Lung (tissue), 12 donors: ENCODE results near the gene CEACAM5. TPM values are rescaled to one million over a fixed set of nuclear protein-coding genes. Genes with fewer than 3 reads are reported as not detected.

Experiments
- ATAC-seq: fragments of 200-7000 bp; cut with Tn5 transposase; one replicate; pipeline ENCODE4 v1.9.1; 2020; ENCODE audit warnings: moderate number of reproducible peaks; ENCODE audit not compliant: insufficient read depth, low FRiP score
- DNase-seq, 3 donors: peaks; one replicate each; pipeline ENCODE4 v3.0.0-alpha.2; 2013 to 2017
- H3K27ac ChIP-seq, 2 donors: one replicate each; pipeline ENCODE4 v1.5.1; 2013; ENCODE audit warnings: mild to moderate bottlenecking in 2 of 2, moderate library complexity in 2 of 2, control low read depth in 1 of 2, inconsistent platforms in 1 of 2, low read depth in 1 of 2, low read length in 1 of 2
- H3K27me3 ChIP-seq, 3 donors: one replicate each; pipeline ENCODE4 v1.5.1; 2013; ENCODE audit warnings: low read length in 2 of 3; ENCODE audit not compliant: control insufficient read depth in 3 of 3, insufficient read depth in 3 of 3
- H3K36me3 ChIP-seq, 4 donors: one replicate each; pipeline ENCODE4 v1.5.1; 2013; ENCODE audit warnings: low read length in 4 of 4, mild to moderate bottlenecking in 1 of 4, moderate library complexity in 1 of 4; ENCODE audit not compliant: control insufficient read depth in 4 of 4, insufficient read depth in 4 of 4
- H3K4me1 ChIP-seq, 5 donors: one replicate each; pipeline ENCODE4 v1.5.1; 2013; ENCODE audit warnings: low read length in 5 of 5, mild to moderate bottlenecking in 2 of 5, moderate library complexity in 1 of 5; ENCODE audit not compliant: control insufficient read depth in 5 of 5, insufficient read depth in 5 of 5
- H3K4me3 ChIP-seq: one replicate; pipeline ENCODE4 v1.5.1; 2013; ENCODE audit warnings: mild to moderate bottlenecking, control low read depth, moderate library complexity
- H3K9ac ChIP-seq, 2 donors: one replicate each; pipeline ENCODE4 v1.5.1; 2013; ENCODE audit warnings: low read length in 2 of 2, control low read depth in 1 of 2; ENCODE audit not compliant: insufficient read depth in 1 of 2
- H3K9me3 ChIP-seq, 4 donors: one replicate each; pipeline ENCODE4 v1.5.1; 2013; ENCODE audit warnings: low read length in 3 of 4, mild to moderate bottlenecking in 1 of 4, moderate library complexity in 1 of 4; ENCODE audit not compliant: control insufficient read depth in 4 of 4, insufficient read depth in 3 of 4
- WGBS, 2 donors: extraction: QIAGEN DNeasy Blood & Tissue Kit; methylation state at CpG; one replicate each; pipeline ENCODE4 v1.1.7; 2013; 5-methylcytosine and 5-hydroxymethylcytosine counted together
- polyA plus RNA-seq, 2 donors: library from polyadenylated mRNA; stranded (reverse); fragments of 200-250 nt; gene quantifications; one replicate each; pipeline ENCODE4 v1.2.1, GENCODE V29; 2013
- total RNA-seq, 2 donors: library from RNA; depleted of rRNA in 1 of 2; stranded (reverse); fragments of >200 nt in 1 of 2; gene quantifications; one replicate each; pipeline ENCODE4 v1.2.1, GENCODE V29; 2014 to 2021
- TF ChIP-seq, protein P1 (sequence below): IDR thresholded peaks from 2 replicates; pipeline ENCODE4 v1.5.1; 2012; ENCODE audit warnings: mild to moderate bottlenecking; ENCODE audit errors: control extremely low read depth, extremely low read depth
- donor health status: control.
- donor health status: control.
- donor health status: Bipolar disorder and iron deficiency.
- donor health status: healthy.
- donor health status: DM: yes; HTN: yes; CAD: no.

CEACAM5 gene
- total and polyA plus RNA-seq, 4 donors, result 0.11 to 37.9 (median 6.1) TPM

DNA sequence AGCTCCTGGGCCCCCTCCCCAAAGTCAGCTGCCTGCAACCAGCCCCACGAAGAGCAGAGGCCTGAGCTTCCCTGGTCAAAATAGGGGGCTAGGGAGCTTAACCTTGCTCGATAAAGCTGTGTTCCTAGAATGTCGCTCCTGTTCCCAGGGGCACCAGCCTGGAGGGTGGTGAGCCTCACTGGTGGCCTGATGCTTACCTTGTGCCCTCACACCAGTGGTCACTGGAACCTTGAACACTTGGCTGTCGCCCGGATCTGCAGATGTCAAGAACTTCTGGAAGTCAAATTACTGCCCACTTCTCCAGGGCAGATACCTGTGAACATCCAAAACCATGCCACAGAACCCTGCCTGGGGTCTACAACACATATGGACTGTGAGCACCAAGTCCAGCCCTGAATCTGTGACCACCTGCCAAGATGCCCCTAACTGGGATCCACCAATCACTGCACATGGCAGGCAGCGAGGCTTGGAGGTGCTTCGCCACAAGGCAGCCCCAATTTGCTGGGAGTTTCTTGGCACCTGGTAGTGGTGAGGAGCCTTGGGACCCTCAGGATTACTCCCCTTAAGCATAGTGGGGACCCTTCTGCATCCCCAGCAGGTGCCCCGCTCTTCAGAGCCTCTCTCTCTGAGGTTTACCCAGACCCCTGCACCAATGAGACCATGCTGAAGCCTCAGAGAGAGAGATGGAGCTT is 4.7 kb upstream of the CEACAM5 start:
- DNase-seq (no peak), ATAC-seq (no peak)
- H3K9me3 ChIP-seq, result peaks cover 0 to 2% (median 0%) of the 10 kb centered on the region in 4 donors
- no peaks in the 10 kb centered on the region for H3K27me3 ChIP-seq
- H3K9ac ChIP-seq, result no peak overlapping the region
- H3K36me3 ChIP-seq, result no peaks in the 10 kb centered on the region
- no peaks in the 10 kb centered on the region for H3K4me1 ChIP-seq
- TF ChIP-seq, protein P1, sequence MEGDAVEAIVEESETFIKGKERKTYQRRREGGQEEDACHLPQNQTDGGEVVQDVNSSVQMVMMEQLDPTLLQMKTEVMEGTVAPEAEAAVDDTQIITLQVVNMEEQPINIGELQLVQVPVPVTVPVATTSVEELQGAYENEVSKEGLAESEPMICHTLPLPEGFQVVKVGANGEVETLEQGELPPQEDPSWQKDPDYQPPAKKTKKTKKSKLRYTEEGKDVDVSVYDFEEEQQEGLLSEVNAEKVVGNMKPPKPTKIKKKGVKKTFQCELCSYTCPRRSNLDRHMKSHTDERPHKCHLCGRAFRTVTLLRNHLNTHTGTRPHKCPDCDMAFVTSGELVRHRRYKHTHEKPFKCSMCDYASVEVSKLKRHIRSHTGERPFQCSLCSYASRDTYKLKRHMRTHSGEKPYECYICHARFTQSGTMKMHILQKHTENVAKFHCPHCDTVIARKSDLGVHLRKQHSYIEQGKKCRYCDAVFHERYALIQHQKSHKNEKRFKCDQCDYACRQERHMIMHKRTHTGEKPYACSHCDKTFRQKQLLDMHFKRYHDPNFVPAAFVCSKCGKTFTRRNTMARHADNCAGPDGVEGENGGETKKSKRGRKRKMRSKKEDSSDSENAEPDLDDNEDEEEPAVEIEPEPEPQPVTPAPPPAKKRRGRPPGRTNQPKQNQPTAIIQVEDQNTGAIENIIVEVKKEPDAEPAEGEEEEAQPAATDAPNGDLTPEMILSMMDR, result no peak
- WGBS, 2 donors, result 73 to 82% methylated on average over 8 of the region's 8 CpGs
- H3K4me3 ChIP-seq, result no peak overlapping the region
- no peak overlapping the region for H3K27ac ChIP-seq

DNA sequence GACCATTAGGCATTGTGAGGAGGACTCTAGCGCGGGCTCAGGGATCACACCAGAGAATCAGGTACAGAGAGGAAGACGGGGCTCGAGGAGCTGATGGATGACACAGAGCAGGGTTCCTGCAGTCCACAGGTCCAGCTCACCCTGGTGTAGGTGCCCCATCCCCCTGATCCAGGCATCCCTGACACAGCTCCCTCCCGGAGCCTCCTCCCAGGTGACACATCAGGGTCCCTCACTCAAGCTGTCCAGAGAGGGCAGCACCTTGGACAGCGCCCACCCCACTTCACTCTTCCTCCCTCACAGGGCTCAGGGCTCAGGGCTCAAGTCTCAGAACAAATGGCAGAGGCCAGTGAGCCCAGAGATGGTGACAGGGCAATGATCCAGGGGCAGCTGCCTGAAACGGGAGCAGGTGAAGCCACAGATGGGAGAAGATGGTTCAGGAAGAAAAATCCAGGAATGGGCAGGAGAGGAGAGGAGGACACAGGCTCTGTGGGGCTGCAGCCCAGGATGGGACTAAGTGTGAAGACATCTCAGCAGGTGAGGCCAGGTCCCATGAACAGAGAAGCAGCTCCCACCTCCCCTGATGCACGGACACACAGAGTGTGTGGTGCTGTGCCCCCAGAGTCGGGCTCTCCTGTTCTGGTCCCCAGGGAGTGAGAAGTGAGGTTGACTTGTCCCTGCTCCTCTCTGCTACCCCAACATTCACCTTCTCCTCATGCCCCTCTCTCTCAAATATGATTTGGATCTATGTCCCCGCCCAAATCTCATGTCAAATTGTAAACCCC is 2.8 kb upstream of the CEACAM5 start:
- TF ChIP-seq, protein P1, result no peak
- H3K27me3 ChIP-seq, result no peaks in the 10 kb centered on the region

DNA sequence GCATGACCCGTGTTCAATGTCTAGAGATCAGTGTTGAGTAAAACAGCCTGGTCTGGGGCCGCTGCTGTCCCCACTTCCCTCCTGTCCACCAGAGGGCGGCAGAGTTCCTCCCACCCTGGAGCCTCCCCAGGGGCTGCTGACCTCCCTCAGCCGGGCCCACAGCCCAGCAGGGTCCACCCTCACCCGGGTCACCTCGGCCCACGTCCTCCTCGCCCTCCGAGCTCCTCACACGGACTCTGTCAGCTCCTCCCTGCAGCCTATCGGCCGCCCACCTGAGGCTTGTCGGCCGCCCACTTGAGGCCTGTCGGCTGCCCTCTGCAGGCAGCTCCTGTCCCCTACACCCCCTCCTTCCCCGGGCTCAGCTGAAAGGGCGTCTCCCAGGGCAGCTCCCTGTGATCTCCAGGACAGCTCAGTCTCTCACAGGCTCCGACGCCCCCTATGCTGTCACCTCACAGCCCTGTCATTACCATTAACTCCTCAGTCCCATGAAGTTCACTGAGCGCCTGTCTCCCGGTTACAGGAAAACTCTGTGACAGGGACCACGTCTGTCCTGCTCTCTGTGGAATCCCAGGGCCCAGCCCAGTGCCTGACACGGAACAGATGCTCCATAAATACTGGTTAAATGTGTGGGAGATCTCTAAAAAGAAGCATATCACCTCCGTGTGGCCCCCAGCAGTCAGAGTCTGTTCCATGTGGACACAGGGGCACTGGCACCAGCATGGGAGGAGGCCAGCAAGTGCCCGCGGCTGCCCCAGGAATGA is 1.5 kb upstream of the CEACAM5 start:
- TF ChIP-seq, protein P1, result peak; percentile 50
- WGBS, 2 donors, result 16 to 19% methylated on average over 19 to 26 of the region's 26 CpGs
- H3K27me3 ChIP-seq, result no peaks in the 10 kb centered on the region
- ATAC-seq (peak; percentile 78), DNase-seq (peak; percentile 17 to 37 (median 19))
- H3K9ac ChIP-seq, result no peak overlapping the region
- no peaks in the 10 kb centered on the region for H3K9me3 ChIP-seq
- H3K36me3 ChIP-seq, result no peaks in the 10 kb centered on the region
- no peak overlapping the region for H3K4me3 ChIP-seq
- peak overlapping the region in 1 of 2 donors; percentile 46 for H3K27ac ChIP-seq
- H3K4me1 ChIP-seq, result no peaks in the 10 kb centered on the region

More for the DNA sequence above, 2.8 kb upstream of the CEACAM5 start:
- peak; percentile 17 to 50 (median 47) for DNase-seq
- 41 to 46% methylated on average over 10 of the region's 10 CpGs for WGBS, 2 donors
- no peak for ATAC-seq
- H3K9me3 ChIP-seq, result no peaks in the 10 kb centered on the region
- H3K27ac ChIP-seq, result no peak overlapping the region
- no peaks in the 10 kb centered on the region for H3K36me3 ChIP-seq
- no peaks in the 10 kb centered on the region for H3K4me1 ChIP-seq
- no peak overlapping the region for H3K9ac ChIP-seq
- H3K4me3 ChIP-seq, result no peak overlapping the region
